Measurements from ENCODE around the gene SGK1. TPM values are rescaled to one million over a fixed set of nuclear protein-coding genes. Genes with fewer than 3 reads are reported as not detected.

The SGK1 gene
- total RNA-seq (2014; rRNA removed; shearing (Covaris generic)): 47.5 and 61.3 TPM in 2 replicates

DNA sequence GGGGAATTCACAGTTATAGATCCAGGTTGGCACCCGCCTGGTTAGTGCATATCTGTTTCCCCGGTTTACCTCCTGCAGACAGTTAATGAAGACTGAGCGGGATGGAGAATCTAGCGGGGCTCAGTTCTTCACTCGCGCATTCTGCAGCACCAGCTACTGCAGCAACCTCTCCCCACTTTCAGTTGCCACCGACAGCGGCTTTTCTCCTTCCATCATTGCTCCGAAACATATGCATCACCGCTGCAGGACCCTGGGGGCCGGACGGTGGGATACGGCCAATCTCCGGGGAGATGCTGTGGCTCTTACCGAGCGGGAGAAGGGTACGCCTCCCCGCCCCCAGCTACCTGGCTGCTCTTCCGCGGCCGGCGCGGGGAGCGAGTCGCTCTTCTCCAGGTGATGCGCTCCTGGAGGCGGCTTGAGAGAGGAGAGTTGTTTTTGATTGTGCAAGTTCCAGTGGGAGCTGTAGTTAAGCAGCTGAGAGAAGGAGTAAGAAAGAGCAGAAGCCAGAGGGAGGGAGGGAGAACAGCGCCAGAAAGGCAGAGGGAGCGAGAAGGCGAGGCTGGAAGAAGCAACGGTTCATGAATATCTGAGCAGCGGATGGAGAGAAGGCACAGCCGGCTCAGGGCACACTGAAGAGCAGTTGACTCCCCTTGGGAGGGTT is at the start of gene SGK1:
TSS of gene SGK1 (minus strand) at position 642 of the 661 bp plus-strand sequence. CDS start 652 bp downstream, outside the sequence.
- no peak for DNase-seq (ENCODE audit: low spot score)

DNA sequence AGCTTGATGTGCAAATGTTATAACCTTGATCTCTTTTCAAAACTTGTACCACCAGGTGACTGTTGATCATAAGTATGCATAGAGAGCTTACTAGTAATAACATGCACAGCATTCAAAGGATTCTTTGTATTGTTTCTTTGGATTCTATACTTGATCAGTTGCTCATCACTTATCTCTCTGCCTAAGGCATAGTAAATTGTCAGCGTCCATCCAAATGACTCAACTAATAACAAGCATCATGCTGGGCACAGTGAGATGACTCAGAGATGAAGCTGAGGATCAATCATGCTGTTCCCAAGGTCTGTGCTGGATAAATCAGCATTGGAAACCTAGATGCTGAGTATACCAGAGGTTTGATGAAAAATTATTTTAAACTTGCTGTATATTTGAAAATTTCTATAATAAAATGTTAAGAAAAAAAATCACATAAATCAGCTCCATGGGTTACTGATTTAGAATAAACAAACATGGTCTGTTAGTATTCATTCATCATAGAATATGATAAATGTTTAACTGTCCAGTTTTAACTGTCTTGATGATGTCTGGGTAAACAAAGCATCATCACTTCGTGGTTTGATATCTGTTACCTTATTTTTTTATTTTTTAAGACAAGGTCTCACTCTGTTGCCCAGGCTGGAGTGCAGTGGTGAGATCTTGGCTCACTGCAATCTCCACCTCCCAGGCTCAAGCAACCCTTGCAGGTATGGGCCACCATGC is 45.6 kb upstream of the SGK1 start:
- no peak for DNase-seq (ENCODE audit: low spot score)

DNA sequence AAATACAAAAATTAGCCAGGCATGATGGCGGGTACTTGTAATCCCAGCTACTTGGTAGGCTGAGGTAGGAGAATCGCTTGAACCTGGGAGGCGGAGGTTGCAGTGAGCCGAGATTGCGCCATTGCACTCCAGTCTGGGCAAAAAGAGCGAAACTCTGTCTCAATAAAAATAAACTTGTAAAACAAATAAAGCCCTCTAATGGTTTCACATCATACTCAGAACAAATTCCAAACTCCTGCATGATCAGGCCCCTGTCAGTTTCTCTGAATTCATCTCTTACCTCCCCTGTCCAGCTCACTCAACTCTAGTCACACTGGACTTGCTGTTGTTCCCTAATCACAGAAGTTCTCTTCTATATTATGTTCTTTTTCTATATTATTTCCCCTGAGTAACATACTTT is 43.1 kb upstream of the SGK1 start:
- DNase-seq (ENCODE audit: low spot score): no peak

DNA sequence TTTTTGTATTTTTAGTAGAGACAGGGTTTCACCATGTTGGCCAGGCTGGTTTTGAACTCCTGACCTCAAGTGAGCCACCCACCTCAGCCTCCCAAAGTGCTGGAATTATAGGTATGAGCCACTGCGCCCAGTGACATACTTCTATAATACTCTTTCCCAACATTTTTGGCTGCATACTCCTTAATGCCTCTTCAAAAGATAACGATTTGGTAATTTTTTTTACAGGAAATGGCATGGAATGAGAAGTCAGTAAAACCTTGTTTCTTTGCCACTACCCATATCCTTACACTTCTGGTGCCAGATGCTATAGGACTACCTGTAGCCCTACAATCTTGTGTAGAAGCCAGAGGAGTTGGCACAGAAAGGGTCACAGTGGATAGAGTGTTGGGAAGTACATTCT is 41.4 kb upstream of the SGK1 start:
- no peak for DNase-seq (ENCODE audit: low spot score)

DNA sequence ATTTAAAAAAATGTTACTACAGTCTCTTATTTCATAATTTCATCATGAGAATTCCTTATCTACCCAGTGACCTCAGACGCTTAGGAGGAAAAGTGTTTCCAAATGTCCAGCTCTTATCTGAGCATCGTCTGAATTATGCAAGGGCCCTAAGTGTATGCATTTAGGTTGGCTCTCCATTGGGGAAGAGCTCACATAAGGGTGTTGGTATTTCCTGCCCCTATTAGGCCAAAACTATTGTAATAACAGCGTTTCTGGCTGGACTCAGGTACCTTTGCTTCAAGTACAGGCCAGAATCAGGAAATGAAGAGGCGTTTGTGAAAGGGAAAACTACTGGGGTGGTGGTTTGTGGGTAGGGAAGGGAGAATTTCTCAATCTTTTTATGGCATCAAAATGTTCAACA is 40.4 kb upstream of the SGK1 start:
- no peak for DNase-seq (ENCODE audit: low spot score)

DNA sequence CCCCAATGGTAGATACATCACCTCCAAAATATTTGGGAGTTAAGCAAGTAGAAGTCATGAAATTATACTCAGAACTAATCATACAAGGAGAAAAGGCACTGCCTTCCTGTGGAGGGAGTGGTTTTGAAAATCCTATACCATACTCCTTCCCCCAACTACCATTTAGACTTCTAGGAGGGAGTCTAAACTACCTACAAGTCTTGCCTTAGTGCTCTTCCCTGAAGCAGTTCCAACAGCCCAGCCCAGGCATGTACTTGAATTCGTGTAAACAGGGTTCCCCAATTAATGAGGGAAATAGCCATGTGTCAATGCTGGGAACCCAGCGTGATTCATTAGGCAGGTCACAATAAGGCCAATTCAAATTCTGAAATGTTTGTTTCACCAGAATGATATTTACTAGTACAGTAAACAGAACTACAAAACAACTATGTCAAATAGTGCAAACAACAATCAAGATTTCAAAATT is 39.1 kb upstream of the SGK1 start:
- DNase-seq (ENCODE audit: low spot score): no peak

DNA sequence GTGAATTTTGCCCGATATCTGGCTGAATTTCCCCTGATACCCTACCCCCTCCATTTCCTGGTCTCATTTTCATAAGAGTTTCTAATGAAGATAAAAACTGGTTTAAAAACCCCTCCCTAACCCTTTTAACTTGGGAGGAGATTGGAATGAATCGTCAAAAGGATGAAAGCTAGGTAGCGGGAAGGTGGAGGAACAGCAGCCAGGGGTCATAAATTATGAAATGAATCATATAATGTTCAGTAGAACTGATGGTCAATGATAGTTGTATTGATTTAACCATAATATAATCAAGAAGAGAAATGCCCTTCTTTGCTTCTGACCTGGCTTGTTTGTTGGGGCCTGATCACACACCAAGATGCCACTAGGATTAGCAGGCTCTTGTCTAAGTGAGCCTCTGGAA is 38.5 kb upstream of the SGK1 start:
- DNase-seq (ENCODE audit: low spot score): no peak

DNA sequence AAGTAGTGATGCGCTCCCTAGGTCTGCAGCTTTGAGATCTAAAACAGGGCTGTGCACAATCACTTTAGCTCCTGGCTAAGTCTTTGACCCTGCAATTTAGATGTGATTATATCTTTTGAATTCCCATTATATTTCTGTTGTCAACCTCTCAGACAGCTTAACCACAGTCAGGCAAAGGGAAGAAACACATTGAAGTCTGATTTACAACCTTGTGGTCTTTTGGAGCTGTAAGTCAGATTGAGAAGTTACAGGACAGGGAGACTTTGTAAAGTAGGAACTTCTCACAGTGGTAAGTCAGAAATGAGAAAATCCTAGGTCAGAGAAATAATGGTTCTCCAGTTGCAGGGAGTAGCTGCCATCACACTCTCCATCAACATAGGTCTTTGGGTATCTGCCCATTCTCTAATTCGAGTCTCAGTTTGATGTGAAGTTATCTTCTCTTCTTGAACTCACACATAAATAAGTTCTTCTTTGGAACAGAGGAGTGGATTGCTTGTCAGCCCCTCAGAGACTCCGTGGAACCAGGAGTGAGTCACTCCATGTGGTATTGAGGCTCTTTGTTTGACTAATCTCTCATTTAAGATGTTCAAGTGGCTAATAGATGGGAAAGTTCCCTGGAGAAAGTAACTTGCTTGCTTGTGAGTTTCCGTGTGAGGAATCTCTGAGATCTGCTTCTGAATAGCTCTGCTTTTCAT is 35.0 kb upstream of the SGK1 start:
- DNase-seq (ENCODE audit: low spot score): no peak

DNA sequence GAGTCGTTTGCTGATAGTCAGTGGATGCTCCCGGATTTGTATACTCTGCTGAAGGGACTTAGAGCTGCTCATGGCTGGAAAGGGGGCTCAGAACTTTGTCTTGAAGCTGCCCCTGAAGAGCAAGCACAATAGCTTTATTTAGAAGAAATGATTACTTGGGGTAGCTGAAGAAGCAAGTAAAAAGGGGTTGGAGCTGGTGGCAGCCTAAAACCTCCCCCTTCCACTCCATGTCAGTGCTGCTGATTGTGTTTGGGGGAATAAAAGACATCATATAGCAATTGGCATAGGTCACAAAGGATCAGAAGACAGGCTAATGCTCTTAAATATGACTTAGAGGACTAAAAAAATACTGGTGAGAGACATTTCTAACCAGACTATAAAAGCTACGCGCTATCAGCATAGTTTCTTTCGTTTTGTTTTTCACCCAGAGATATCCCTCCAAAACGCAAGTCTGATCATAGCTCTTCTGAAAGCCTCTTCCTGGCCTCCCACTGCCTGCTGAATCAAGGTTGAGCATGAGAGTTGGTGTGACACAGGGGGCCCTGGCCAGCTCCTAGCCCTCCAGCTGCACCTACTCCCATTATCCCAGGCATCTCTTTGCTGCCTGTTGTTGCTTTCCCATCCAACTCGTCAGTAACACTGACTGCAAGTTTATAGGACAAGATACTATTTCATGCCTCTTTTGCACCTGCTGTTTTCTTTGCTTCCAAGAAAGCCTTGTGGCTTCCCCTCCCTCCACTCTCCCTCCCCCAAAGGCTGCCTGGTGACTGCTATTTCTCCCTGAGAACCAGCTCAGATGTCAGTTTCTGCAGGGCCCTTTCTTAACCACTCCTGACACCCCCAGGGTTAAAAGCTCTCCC is 33.9 kb upstream of the SGK1 start:
- no peak for DNase-seq (ENCODE audit: low spot score)

DNA sequence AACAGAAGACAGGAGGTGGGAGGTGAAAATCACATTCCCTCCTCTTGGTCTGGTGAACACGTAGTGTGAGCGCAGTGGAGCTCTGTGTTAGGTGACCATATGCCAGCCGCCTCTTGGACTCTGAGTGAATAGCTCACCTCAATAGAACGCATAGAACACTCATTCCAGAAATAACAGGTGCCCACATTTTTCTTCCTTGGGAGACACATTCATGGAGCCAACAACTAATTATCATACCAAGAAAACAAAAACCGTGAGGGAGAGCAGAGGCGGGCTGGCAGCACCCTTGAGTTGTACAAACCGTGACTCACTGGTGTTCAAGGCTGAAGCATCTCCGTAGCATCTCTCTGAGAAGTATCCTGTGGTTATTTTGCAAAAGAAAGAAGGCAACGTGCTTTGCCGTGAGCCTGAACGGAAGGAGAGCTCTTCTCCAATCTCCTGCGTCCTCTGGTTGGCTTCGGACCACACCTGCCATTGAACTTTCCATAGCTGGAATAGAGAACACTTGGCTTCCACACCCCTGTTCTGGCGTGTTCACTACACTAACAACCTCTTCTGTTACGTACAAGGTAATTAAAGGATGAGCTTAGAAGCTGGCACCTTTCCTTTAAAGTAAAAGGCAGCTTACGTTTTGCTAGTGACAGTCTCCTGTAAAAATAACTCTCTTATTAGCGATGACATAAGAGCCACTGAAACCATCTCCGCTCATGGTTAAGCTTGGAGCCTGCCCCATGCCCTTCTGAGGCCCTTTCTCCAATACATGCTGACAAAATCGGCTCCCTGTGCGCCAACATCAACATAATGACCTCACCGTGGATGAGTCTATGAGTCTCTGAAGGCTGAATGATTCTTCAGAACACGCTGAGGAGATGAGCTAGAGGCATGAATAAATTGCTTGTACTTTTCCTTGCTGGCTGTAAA is 30.2 kb upstream of the SGK1 start:
- peak; percentile 10 for DNase-seq (ENCODE audit: low spot score)

DNA sequence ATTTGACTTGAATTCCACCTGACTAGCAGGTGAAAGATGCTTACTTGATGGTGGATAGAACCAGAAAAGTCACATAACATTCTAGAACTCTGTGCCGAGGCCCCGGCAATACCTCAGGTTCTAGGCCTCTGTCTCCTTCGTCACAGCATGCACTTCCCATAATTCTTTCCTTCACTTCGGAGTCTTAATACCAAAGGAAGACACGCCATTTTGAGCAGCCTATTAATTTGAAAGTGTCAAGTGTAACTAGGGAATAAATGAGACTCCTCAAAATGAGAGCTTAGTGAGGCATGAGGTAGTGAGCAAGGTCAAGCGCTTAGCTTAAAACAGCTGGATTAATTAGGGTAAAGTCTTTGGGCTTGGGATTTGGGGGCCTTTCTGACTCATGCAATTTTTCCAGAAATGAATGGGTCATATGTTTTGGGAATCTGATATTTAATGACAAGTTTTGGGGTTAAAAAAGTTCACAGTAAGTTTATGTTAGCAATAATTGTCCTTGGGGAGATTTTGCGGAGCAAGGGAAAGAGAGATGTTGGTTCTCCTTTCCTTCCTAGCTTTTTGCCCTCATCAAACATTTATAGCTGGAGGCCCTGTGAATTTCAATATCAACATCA is 29.1 kb upstream of the SGK1 start:
- no peak for DNase-seq (ENCODE audit: low spot score)

DNA sequence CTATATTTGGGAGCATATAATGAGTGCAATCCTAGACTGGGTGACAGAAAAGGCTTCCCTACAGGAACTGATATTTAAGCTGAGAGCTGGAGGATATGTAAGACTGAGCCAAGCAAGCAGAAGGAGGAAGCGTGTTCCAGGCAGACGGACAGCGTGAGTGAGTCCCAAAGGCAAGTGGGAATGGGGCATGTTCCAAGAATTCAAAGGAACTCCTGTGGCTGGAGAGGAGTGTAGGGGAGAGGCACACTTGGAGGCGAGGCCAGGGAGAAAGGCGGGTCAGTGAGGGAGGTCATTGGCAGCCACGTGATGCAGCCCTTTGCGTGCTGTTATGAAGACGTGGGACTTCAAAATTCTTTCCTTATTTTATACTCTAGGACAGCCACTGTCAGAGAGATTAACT is 27.9 kb upstream of the SGK1 start:
- no peak for DNase-seq (ENCODE audit: low spot score)

DNA sequence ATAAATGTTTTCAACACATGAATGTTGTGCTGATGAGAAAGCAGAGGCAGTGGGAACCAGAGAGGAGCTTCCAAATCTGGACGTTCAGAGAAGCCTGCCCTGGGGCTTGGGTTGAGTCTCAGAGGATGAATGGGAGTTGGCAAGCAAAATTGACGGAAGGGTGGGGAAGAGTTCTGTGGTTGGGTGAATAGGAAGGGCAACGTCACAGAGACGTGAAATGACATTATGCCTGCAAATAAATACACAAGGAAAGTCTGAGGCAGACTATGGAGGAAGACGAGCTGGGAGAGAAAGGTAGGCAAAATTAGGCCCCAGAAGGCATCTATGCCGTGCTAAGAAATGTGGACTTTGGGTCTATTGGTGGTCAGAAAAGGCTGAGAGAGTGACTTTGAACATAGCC is 25.2 kb upstream of the SGK1 start:
- DNase-seq (ENCODE audit: low spot score): no peak

DNA sequence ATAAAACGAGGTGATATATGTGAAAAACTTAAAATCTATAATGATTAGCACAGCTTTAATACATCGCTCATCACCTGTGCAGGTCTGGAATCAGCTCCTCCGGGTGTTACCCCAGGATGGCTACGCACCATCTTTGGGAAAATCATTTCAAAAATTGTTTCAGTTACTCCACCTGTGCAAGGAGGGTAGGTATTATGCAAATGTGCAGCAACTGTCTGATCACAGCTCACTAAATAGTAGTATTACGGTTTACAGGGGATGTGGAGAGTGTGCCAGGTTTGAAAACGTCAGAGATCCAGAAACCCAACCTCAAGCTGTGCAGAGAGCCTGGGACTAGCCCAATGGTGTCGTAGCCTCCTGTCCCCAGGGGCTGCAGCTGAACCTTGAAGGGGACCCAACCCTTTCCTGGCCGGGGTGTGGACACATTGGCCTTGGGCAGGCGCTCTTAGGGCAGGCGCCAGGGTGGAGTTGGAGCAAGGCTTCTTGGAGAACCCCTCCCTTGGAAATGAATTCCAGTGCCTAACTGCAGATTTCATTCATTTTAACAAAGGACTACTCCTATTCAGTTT is 24.2 kb upstream of the SGK1 start:
- DNase-seq (ENCODE audit: low spot score): no peak

DNA sequence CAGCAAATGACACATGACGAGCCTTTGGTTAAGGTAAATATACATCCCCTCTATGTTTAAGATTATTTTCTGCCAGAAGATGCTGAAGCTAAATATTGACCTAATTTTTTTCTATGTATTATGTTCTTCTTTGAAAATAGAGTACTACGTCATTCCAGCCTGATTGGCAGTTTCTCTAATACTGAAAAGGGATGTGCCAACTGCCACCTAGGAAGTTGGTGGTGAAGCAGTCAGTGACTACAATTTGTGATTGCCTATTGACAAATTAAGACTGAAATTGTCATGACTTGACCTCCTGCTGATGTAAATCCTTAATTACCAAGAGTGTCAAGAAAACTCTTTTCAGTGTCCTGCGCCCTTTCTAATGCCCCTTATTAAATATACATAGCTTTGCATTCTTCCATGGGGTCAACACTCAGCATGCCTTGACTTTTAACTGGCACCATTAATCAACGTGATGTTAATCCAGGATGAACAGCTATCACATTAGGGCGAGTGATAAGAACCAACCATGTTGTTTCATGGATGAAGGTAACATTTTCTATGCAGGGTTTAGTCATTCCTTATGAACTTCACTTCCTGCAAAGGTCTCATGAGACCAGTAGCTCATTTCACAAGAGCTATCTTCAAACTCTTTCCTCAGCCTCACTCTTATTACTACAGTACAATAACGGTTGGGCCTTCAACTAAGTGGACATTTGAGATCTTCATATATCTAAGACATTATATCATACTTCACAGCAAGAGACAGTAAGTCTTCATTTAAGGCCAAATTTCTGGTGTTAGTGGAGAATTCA is 22.5 kb upstream of the SGK1 start:
- no peak for DNase-seq (ENCODE audit: low spot score)

DNA sequence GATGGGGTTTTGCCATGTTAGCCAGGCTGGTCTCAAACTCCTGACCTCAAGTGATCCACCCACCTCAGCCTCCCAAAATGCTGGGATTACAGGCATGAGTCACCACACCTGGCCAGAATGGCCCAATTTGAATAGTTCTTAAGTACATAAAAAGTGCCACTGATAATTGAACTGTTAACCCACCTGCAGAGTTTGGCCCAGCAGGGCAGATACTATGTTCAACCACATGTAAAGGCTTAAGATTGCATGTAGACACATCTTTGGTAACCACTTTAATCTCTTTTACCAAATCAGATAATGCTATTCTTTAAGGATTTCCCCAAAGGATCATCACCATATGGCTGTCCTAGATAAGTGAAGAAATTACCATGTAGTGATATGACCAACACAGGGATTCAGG is 21.3 kb upstream of the SGK1 start:
- no peak for DNase-seq (ENCODE audit: low spot score)

DNA sequence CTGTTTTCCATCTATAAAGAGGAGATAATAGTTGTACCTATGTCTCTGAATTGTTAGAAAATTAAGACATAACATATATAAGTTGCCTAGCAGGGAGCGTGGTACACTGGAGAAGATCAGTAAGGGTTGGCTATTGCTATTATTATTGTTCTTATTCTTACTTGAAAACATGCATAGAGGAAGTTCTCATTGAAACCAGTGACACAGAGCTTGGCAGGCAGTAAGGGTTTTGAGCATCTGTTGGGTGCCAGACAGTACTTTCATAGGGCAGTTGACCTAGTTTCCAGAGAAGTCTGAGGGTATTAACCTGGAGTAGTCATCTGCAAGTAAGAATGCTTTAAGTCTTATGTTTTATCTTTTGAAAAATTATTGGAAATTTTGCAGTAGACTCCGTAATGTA is 13.3 kb upstream of the SGK1 start:
- DNase-seq (ENCODE audit: low spot score): no peak

DNA sequence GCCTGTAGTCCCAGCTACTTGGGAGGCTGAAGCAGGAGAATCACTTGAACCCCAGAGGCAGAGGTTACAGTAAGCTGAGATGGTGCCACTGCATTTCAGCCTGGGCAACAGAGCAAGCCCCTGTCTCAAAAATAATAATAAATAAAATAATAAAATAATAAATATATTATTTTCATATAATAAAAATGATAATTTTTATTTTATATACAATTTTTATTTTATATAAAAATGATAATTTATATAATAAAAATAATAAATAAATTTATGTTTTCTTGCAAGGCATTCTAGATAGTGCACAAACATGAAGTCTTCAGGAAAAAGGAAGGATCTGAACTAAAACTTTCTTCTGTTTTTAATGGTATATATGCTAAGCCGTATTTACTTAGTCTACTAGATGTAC is 12.6 kb upstream of the SGK1 start:
- no peak for DNase-seq (ENCODE audit: low spot score)

DNA sequence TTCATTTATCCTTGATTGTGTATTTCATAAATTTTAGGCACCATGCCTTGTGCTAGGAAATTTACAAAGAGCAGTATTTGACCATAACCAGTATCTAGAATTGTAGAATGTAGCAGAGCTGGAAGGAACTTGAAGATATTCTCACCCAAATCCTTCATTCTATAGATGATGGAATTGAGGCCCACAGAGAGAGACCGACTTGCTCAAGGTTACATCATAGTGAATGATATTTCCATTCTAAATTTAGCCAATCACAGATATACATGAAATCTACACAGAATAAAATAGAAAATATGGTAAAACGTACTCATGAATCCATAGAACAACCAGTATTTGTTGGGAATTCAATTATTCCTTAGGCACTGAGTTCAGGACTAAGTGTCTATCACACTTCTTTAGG is 10.9 kb upstream of the SGK1 start:
- no peak for DNase-seq (ENCODE audit: low spot score)

Data from H4 (cell line).